Body of pancreas (tissue), 4 donors: ENCODE measurements around the gene NOL7.

Experiments used
- POLR2A ChIP-seq, 3 donors: fragments of 450-650 bp; IDR thresholded peaks; one replicate each; pipeline ENCODE4 v1.6.1; 2016; ENCODE audit warnings: antibody characterized with exemption in 3 of 3, mild to moderate bottlenecking in 2 of 3
- TF ChIP-seq, protein P1 (sequence below), 7 experiments: fragments of 450-650 bp in 4 of 7; fragments of 200-600 bp in 3 of 7; sonication (generic) in 3 of 7; IDR thresholded peaks; one replicate each; pipeline ENCODE4 v1.5.1; 2016 to 2019; ENCODE audit warnings: antibody characterized with exemption in 7 of 7

DNA sequence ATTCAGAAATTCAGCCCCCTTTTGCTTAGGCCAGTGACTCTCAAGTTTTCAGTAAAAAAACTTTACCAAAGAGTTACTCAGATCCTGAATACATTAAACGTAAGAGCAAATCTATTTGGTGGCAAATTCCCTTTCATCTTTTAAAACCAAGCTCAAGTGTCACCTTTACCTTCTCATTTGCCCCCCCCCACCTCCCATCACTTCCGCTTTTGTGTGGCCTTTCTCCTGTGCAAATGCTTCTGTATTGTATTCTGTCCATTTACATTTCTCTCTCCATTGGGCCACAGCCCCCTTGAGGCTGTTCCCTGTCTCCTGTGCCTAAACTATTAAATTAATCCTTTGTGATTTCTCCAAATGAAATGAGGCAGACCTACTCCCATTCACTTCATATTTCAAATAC, 1.9 kb downstream of the NOL7 start:
- TF ChIP-seq, protein P1, sequence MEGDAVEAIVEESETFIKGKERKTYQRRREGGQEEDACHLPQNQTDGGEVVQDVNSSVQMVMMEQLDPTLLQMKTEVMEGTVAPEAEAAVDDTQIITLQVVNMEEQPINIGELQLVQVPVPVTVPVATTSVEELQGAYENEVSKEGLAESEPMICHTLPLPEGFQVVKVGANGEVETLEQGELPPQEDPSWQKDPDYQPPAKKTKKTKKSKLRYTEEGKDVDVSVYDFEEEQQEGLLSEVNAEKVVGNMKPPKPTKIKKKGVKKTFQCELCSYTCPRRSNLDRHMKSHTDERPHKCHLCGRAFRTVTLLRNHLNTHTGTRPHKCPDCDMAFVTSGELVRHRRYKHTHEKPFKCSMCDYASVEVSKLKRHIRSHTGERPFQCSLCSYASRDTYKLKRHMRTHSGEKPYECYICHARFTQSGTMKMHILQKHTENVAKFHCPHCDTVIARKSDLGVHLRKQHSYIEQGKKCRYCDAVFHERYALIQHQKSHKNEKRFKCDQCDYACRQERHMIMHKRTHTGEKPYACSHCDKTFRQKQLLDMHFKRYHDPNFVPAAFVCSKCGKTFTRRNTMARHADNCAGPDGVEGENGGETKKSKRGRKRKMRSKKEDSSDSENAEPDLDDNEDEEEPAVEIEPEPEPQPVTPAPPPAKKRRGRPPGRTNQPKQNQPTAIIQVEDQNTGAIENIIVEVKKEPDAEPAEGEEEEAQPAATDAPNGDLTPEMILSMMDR (IDR thresholded peaks at IDR 0.05): no peak
- TF ChIP-seq POLR2A (IDR thresholded peaks at IDR 0.05): no peak
